H9 (cell line): Measurements from ENCODE around the gene ADH7. TPM values are rescaled to one million over a fixed set of nuclear protein-coding genes. Genes with fewer than 3 reads are reported as not detected.

ENCODE experiments used
- DNase-seq: peaks from one replicate; pipeline ENCODE4 v3.0.0-alpha.2; 2017
- H2AFZ ChIP-seq: one replicate; pipeline ENCODE4 v1.6.1; 2013; ENCODE audit warnings: mild to moderate bottlenecking, low read length, control low read depth, moderate library complexity
- H2AK5ac ChIP-seq: 2 replicates; pipeline ENCODE4 v1.6.1; 2013; ENCODE audit warnings: low read length, control low read depth, mixed read lengths; ENCODE audit not compliant: insufficient read length
- H2BK120ac ChIP-seq: one replicate; pipeline ENCODE4 v1.6.1; 2013; ENCODE audit warnings: low read depth, mild to moderate bottlenecking, low read length, control low read depth, inconsistent platforms; ENCODE audit not compliant: poor library complexity, severe bottlenecking
- H2BK12ac ChIP-seq: 2 replicates; pipeline ENCODE4 v1.6.1; 2013; ENCODE audit warnings: low read length, control low read depth, mixed read lengths, low read depth; ENCODE audit not compliant: insufficient read length
- H2BK15ac ChIP-seq: 2 replicates; pipeline ENCODE4 v1.6.1; 2013; ENCODE audit warnings: low read depth, low read length, control low read depth
- H2BK20ac ChIP-seq: one replicate; pipeline ENCODE4 v1.6.1; 2013; ENCODE audit warnings: low read depth, mild to moderate bottlenecking, low read length, control low read depth, inconsistent platforms; ENCODE audit not compliant: poor library complexity, severe bottlenecking
- H2BK5ac ChIP-seq: 2 replicates; pipeline ENCODE4 v1.6.1; 2013; ENCODE audit warnings: low read length, control low read depth, mixed read lengths; ENCODE audit not compliant: insufficient read length
- H3K14ac ChIP-seq: 2 replicates; pipeline ENCODE4 v1.6.1; 2013; ENCODE audit warnings: low read length, control low read depth; ENCODE audit not compliant: insufficient read depth
- H3K18ac ChIP-seq: 2 replicates; pipeline ENCODE4 v1.6.1; 2013; ENCODE audit warnings: low read depth, mild to moderate bottlenecking, mixed read lengths, low read length, control low read depth; ENCODE audit not compliant: insufficient read length
- H3K23ac ChIP-seq: 2 replicates; pipeline ENCODE4 v1.6.1; 2013; ENCODE audit warnings: low read length, control low read depth, mixed read lengths, low read depth; ENCODE audit not compliant: insufficient read length
- H3K23me2 ChIP-seq: 2 replicates; pipeline ENCODE4 v1.6.1; 2013; ENCODE audit warnings: low read depth, mild to moderate bottlenecking, mixed read lengths, low read length, control low read depth; ENCODE audit not compliant: insufficient read length, poor library complexity, severe bottlenecking
- H3K27ac ChIP-seq: 2 replicates; pipeline ENCODE4 v1.5.1; 2013; ENCODE audit warnings: low read length, control low read depth, mixed read lengths, low read depth; ENCODE audit not compliant: insufficient read length
- H3K27me3 ChIP-seq: 2 replicates; pipeline ENCODE4 v1.6.1; 2013; ENCODE audit warnings: low read length, control low read depth, inconsistent platforms; ENCODE audit not compliant: insufficient read depth
- H3K4ac ChIP-seq: 2 replicates; pipeline ENCODE4 v1.6.1; 2013; ENCODE audit warnings: low read depth, mild to moderate bottlenecking, control low read depth, inconsistent platforms, low read length, moderate library complexity
- H3K4me1 ChIP-seq: 2 replicates; pipeline ENCODE4 v1.6.1; 2013; ENCODE audit warnings: low read length, control low read depth, inconsistent platforms; ENCODE audit not compliant: insufficient read depth
- H3K4me2 ChIP-seq: 2 replicates; pipeline ENCODE4 v1.6.1; 2013; ENCODE audit warnings: low read length, control low read depth, mixed read lengths; ENCODE audit not compliant: insufficient read length, insufficient read depth
- H3K56ac ChIP-seq: 2 replicates; pipeline ENCODE4 v1.6.1; 2013; ENCODE audit warnings: low read depth, mild to moderate bottlenecking, mixed read lengths, low read length, control low read depth; ENCODE audit not compliant: insufficient read length
- H3K79me1 ChIP-seq: 2 replicates; pipeline ENCODE4 v1.6.1; 2013; ENCODE audit warnings: low read depth, mild to moderate bottlenecking, moderate library complexity, low read length, control low read depth, inconsistent platforms; ENCODE audit not compliant: insufficient read depth, poor library complexity, severe bottlenecking
- H3K79me2 ChIP-seq: 2 replicates; pipeline ENCODE4 v1.6.1; 2013; ENCODE audit warnings: low read length, control low read depth, inconsistent platforms; ENCODE audit not compliant: insufficient read depth
- H3K9ac ChIP-seq: 2 replicates; pipeline ENCODE4 v1.6.1; 2013; ENCODE audit warnings: low read length, control low read depth, mixed read lengths; ENCODE audit not compliant: insufficient read length; ENCODE audit errors: extremely low read depth
- H3K9me3 ChIP-seq: one replicate; pipeline ENCODE4 v1.6.1; 2013; ENCODE audit warnings: low read depth, low read length, inconsistent platforms; ENCODE audit not compliant: control insufficient read depth
- H3T11ph ChIP-seq: one replicate; pipeline ENCODE4 v1.6.1; 2013; ENCODE audit warnings: mild to moderate bottlenecking, low read length, control low read depth, inconsistent platforms
- H4K20me1 ChIP-seq: one replicate; pipeline ENCODE4 v1.6.1; 2013; ENCODE audit not compliant: control insufficient read depth, insufficient read length, insufficient read depth
- H4K5ac ChIP-seq: 2 replicates; pipeline ENCODE4 v1.6.1; 2013; ENCODE audit warnings: low read depth, mild to moderate bottlenecking, mixed read lengths, low read length, control low read depth; ENCODE audit not compliant: insufficient read length
- H4K8ac ChIP-seq: replicated peaks from 2 replicates; pipeline ENCODE4 v1.6.1; 2013; ENCODE audit warnings: low read length, control low read depth, mixed read lengths, low read depth; ENCODE audit not compliant: insufficient read length
- H4K91ac ChIP-seq: 2 replicates; pipeline ENCODE4 v1.6.1; 2013; ENCODE audit warnings: low read depth, mild to moderate bottlenecking, moderate library complexity, mixed read lengths, low read length, control low read depth; ENCODE audit not compliant: insufficient read length
- H3K27ac Mint-ChIP-seq, 3 experiments: 2 replicates in 2 of 3; 3 replicates in 1 of 3; pipeline ENCODE4 v1.8.0; 2020 to 2021; ENCODE audit warnings: mixed read lengths in 3 of 3, mild to moderate bottlenecking in 1 of 3, moderate library complexity in 1 of 3
- H3K27me3 Mint-ChIP-seq: 2 replicates; pipeline ENCODE4 v1.8.0; 2021; ENCODE audit warnings: low read depth, mild to moderate bottlenecking, moderate library complexity, mixed read lengths
- H3K36me3 Mint-ChIP-seq, 3 experiments: 2 replicates in 2 of 3; 3 replicates in 1 of 3; pipeline ENCODE4 v1.8.0; 2020 to 2021; ENCODE audit warnings: low read depth in 3 of 3, mixed read lengths in 3 of 3; ENCODE audit not compliant: insufficient read depth in 1 of 3
- H3K4me1 Mint-ChIP-seq, 2 experiments: 2 replicates each; pipeline ENCODE4 v1.8.0; 2020; ENCODE audit warnings: mixed read lengths in 2 of 2
- H3K4me3 Mint-ChIP-seq, 2 experiments: 2 replicates in 1 of 2; 3 replicates in 1 of 2; pipeline ENCODE4 v1.8.0; 2020 to 2021; ENCODE audit warnings: mild to moderate bottlenecking in 2 of 2, mixed read lengths in 2 of 2, moderate library complexity in 1 of 2
- H3K9me3 Mint-ChIP-seq, 2 experiments: 2 replicates in 1 of 2; 3 replicates in 1 of 2; pipeline ENCODE4 v1.8.0; 2020; ENCODE audit warnings: mild to moderate bottlenecking in 2 of 2, mixed read lengths in 2 of 2, moderate library complexity in 1 of 2
- WGBS: extraction: QIAGEN DNeasy Blood & Tissue Kit; methylation state at CpG from one replicate; pipeline ENCODE4 v1.1.7; 2013; ENCODE audit warnings: missing lambda C conversion rate, low lambda C conversion rate, mixed read lengths; ENCODE audit not compliant: insufficient read length; ENCODE audit errors: extremely low coverage; 5-methylcytosine and 5-hydroxymethylcytosine counted together
- long read RNA-seq: library from polyadenylated mRNA; unstranded; transcript quantifications from one replicate; pipeline ENCODE4 v2.0.0, GENCODE V29; 2020
- total RNA-seq: library from RNA; stranded (reverse); gene quantifications from 2 replicates; pipeline ENCODE4 v1.2.1, GENCODE V29; 2021
- TF ChIP-seq, protein P1 (sequence below): fragments of 200-600 bp; sonication (generic); conservative IDR thresholded peaks from 3 replicates; pipeline ENCODE4 v1.8.0; 2021; ENCODE audit warnings: antibody characterized with exemption, mild to moderate bottlenecking

Gene ADH7
- total RNA-seq = not detected in 2 replicates
- long read RNA-seq = 0 reads

DNA sequence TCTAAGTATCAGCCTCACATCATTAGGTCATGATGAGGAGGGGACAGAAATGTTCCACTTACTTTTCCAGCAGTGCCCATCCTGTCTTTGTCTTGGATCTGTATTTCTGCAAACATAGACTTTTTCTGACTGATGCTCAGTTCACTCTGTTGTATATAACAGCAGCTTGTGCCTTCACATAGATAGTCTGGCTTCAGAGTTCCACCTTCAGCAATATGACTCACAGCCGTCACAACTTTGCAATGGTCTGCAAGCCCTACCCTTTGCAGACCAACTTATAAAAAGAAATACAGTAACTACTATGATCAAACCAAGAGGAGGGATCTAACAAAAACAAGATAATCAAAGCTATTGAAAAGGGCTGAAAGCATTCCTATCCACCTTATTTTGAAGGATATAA lies at the start of gene ADH7:
ADH7 (minus strand) TSS at position 189 of the 400 bp plus-strand sequence; CDS start at position 80, 109 bp downstream.
- H3K9me3 Mint-ChIP-seq = no peaks in the 10 kb centered on the region
- no peaks in the 10 kb centered on the region for H3K27me3 Mint-ChIP-seq
- Histone ChIP-seq H3K4me1 (no peaks in the 10 kb centered on the region), H3K14ac (no peak within 1 kb of the TSS), H2BK15ac (no peak within 1 kb of the TSS), H3K27ac (no peak within 1 kb of the TSS), H3K9me3 (no peaks in the 10 kb centered on the region), H3K56ac (no peak within 1 kb of the TSS), H2BK5ac (no peak within 1 kb of the TSS), H3T11ph (no peak within 1 kb of the TSS), H2BK20ac (no peak within 1 kb of the TSS), H3K18ac (no peak within 1 kb of the TSS), H4K8ac (no peak within 1 kb of the TSS), H3K9ac (no peak within 1 kb of the TSS), H3K23ac (no peak within 1 kb of the TSS), H4K5ac (no peak within 1 kb of the TSS), H3K4ac (no peak within 1 kb of the TSS), H2BK120ac (no peak within 1 kb of the TSS), H4K20me1 (no peaks in the 10 kb centered on the region), H3K4me2 (no peak within 1 kb of the TSS), H3K23me2 (no peaks in the 10 kb centered on the region), H3K27me3 (no peaks in the 10 kb centered on the region), H2AK5ac (no peak within 1 kb of the TSS), H4K91ac (no peak within 1 kb of the TSS), H2BK12ac (no peak within 1 kb of the TSS), H2AFZ (no peak within 1 kb of the TSS), H3K79me1 (no peaks in the 10 kb centered on the region), H3K79me2 (no peaks in the 10 kb centered on the region)
- no peaks in the 10 kb centered on the region for H3K4me1 Mint-ChIP-seq
- TF ChIP-seq, protein P1, sequence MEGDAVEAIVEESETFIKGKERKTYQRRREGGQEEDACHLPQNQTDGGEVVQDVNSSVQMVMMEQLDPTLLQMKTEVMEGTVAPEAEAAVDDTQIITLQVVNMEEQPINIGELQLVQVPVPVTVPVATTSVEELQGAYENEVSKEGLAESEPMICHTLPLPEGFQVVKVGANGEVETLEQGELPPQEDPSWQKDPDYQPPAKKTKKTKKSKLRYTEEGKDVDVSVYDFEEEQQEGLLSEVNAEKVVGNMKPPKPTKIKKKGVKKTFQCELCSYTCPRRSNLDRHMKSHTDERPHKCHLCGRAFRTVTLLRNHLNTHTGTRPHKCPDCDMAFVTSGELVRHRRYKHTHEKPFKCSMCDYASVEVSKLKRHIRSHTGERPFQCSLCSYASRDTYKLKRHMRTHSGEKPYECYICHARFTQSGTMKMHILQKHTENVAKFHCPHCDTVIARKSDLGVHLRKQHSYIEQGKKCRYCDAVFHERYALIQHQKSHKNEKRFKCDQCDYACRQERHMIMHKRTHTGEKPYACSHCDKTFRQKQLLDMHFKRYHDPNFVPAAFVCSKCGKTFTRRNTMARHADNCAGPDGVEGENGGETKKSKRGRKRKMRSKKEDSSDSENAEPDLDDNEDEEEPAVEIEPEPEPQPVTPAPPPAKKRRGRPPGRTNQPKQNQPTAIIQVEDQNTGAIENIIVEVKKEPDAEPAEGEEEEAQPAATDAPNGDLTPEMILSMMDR = no peak
- no peak within 1 kb of the TSS for H3K4me3 Mint-ChIP-seq
- DNase-seq = no peak
- no peaks in the 10 kb centered on the region for H3K36me3 Mint-ChIP-seq
- H3K27ac Mint-ChIP-seq = no peak within 1 kb of the TSS; a peak in 1 of 7 replicates
- no CpG with 5 or more reads among the region's 1 CpG for WGBS
